ENCODE data around the gene PPP1R18. TPM values are rescaled to one million over a fixed set of nuclear protein-coding genes. Genes with fewer than 3 reads are reported as not detected.

Gene PPP1R18
- total and polyA plus RNA-seq, 9 of the 15 experiments (the other 6 are each of a cell fraction or from before 2014, with no cell fraction given): 12.0 to 99.2 (median 42.6) TPM

- H3K4me3 ChIP-seq: no peak overlapping the region
- H3K9me3 ChIP-seq (replicated peaks; ENCODE audit: control insufficient read depth, insufficient read depth, low read depth, low read length): no peaks in the 10 kb centered on the region
- in situ Hi-C loops (cut with MboI): loop anchor here (10.0 kb wide), 2 partner anchors 45 to 405 kb away; partner anchors contain the start of gene TUBB
- no peaks in the 10 kb centered on the region; the same call in 1 of the 2 replicates for H4K20me1 ChIP-seq (replicated peaks; ENCODE audit: control insufficient read depth, insufficient read depth, low read length)
- no peak overlapping the region for H2AFZ ChIP-seq (ENCODE audit: low read depth, low read length)
- H3K9me1 ChIP-seq (ENCODE audit: control insufficient read depth, insufficient read depth, low read length): no peaks in the 10 kb centered on the region
- POLR2A ChIA-PET: interaction anchor here (1.0 to 7.0 kb wide), 7 partner anchors 8 to 163 kb away, joined by 3 to 118 read pairs (median 12); partner anchors contain the start of genes MDC1 and TUBB
- no peak for ATAC-seq
- H3K27ac ChIP-seq (ENCODE audit: extremely low read depth, low read depth, low read length): peak overlapping the region; percentile 35; the same call in 2 of the 3 replicates
- peak overlapping the region; percentile 16 to 56; a peak in 2 of 4 replicates for H3K9ac ChIP-seq (ENCODE audit: insufficient read depth in 1 of 2, low read depth in 2 of 2, low read length in 2 of 2)
- WGBS (ENCODE audit: insufficient coverage, low coverage, missing lambda C conversion rate): 71% methylated on average over 7 of the region's 7 CpGs
- no peak for FAIRE-seq
- H3K4me2 ChIP-seq (ENCODE audit: insufficient read depth, low read length): peak overlapping the region; percentile 35; the same call in 1 of the 2 replicates
- DNase-seq (ENCODE audit: extremely low read depth in 1 of 4, low spot score in 3 of 4): peak in 1 of 4 experiments; percentile 6
- no TSS peak for BruUV-seq (replicated peaks)
- peaks cover 46% of the 10 kb centered on the region for H3K36me3 ChIP-seq (ENCODE audit: control insufficient read depth, insufficient read depth, low read length)
- H3K79me2 ChIP-seq (ENCODE audit: control insufficient read depth, insufficient read depth, low read length): peaks cover 63% of the 10 kb centered on the region
- intact Hi-C loops (cut with micrococcal nuclease): loop anchor here (1.0 to 10.0 kb wide), 5 partner anchors 42 to 407 kb away; no protein-coding TSS in a partner anchor
- CTCF ChIA-PET (ENCODE audit: low intra/inter-chr PET ratio): interaction anchor here (1.6 to 6.1 kb wide), 3 partner anchors 42 to 400 kb away, joined by 5 to 92 read pairs (median 6); partner anchors contain the start of gene TUBB
- no peaks in the 10 kb centered on the region for H3K27me3 ChIP-seq (ENCODE audit: control insufficient read depth in 2 of 2, insufficient read depth in 2 of 2, low read length in 2 of 2)
- peaks cover 31 to 55% of the 10 kb centered on the region in 2 experiments for H3K4me1 ChIP-seq (replicated peaks in 1 of 2; ENCODE audit: control insufficient read depth in 2 of 2, insufficient read depth in 2 of 2, low read length in 2 of 2)
- TF ChIP-seq CBX3 (IDR thresholded peaks at IDR 0.05; ENCODE audit: borderline replicate concordance in 1 of 2, low read length in 2 of 2) (no peak), RERE (CRISPR knock-in tag; IDR thresholded peaks at IDR 0.05; ENCODE audit: borderline replicate concordance) (0 out of 2 replicates have a peak, but pooled peaks have one; percentile 29), ZNF778 (CRISPR knock-in tag; IDR thresholded peaks at IDR 0.05) (no peak), HDGF (IDR thresholded peaks at IDR 0.05) (no peak), CSDE1 (IDR thresholded peaks at IDR 0.05) (no peak), E2F6 (IDR thresholded peaks at IDR 0.05; ENCODE audit: borderline replicate concordance in 1 of 2, extremely low read depth in 1 of 2, insufficient read depth in 1 of 2, insufficient read length in 1 of 2, low read depth in 1 of 2, low read length in 1 of 2, poor library complexity in 1 of 2, severe bottlenecking in 1 of 2) (no peak), ZNF282 (CRISPR knock-in tag; IDR thresholded peaks at IDR 0.05) (0 out of 2 replicates have a peak, but pooled peaks have one; percentile 42), ARID3B (CRISPR knock-in tag; IDR thresholded peaks at IDR 0.05; ENCODE audit: borderline replicate concordance) (no peak), SAFB2 (IDR thresholded peaks at IDR 0.05; ENCODE audit: borderline replicate concordance, low read depth, low read length, severe bottlenecking) (no peak), HOXB6 (CRISPR knock-in tag; IDR thresholded peaks at IDR 0.05; ENCODE audit: borderline replicate concordance) (no peak), HIVEP1 (CRISPR knock-in tag; IDR thresholded peaks at IDR 0.05) (no peak), ZNF347 (CRISPR knock-in tag; IDR thresholded peaks at IDR 0.05; ENCODE audit: low read depth) (no peak)
Measured at GRCh38 chr6:30679765-30680535, 6.5 kb downstream of the PPP1R18 start.
